NCI-H524 (cell line): Measurements from ENCODE around the gene LAMB1.

Source experiments
- DNase-seq, 2 experiments: peaks; one replicate each; lab custom pipeline; 2025; lab: John Stamatoyannopoulos, UW

Gene LAMB1

DNA sequence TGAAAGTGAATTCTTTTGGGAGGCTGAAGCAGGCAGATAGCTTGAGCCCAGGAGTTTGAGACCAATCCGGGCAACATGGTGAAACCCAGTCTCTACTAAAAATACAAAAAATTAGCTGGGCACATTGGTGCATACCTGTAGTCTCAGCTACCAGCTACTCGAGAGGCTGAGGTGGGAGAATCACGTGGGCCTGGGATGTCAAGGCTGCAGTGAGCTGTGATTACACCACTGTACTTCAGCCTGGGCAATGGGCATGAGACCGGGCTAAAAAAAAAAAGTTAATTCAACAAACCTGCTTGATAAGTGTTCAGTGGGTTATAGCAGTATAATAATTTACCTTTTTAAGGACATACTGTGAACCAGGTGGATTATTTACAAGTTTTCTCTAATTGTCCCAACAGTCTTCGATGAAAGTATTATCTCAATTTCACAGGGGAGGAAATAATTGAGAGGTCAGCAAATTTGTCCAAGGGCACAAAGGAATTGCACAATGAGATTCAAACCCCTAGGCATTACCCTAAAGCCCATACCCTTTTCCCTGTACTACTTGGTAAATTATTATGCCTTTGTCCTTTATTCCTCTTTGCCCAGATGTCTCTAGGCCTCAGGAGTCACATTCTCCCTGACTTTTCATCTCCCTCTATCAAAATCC, 125.1 kb downstream of the LAMB1 start:
- no peak for DNase-seq

DNA sequence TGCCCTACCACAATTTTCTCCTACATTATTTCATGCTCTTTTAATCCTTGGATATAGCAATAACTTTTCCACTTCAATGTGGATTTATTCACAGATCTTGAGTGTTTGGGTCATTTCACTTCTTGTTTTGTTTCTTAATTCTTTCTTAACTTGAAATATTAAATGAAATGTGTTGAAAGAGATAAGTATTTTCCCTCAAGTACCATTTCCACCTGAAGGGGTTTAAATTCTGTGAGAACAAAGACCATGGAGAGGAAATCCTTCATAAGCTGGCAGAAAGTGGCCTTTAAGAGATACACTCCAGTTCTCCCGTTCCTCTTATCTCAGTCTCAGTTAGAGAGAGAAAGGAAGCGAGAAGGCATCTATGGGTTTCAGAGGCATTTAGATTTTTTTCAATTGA, 126.0 kb downstream of the LAMB1 start:
- DNase-seq = no peak

- peak; percentile 68 to 77 for DNase-seq
Observed at GRCh38 chr7:107874605-107875446, 128.1 kb downstream of the LAMB1 start.

DNA sequence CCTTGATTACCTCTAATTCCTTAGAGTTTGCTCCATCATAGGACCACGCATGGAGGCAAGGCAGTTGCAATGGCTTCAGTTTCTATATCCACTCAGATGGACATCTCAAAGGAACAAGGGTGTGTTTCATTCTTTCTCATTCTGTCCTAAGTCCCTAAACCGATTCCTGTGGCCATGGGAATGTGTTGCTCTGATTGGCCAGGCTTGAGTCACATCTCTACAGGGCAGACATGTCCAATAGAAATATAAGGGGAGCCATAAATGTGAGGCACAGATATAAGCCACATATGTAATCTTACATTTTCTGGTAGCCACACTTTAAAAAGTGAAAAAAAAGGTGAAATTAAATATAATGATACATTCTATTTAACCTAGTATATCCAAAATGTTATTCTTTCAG, 128.8 kb downstream of the LAMB1 start:
- no peak for DNase-seq
